IMR-90 (cell line): Measurements from ENCODE around the gene L3MBTL2. TPM values are rescaled to one million over a fixed set of nuclear protein-coding genes. Genes with fewer than 3 reads are reported as not detected.

ENCODE experiments used
- ATAC-seq: fragments of 200-7000 bp; cut with Tn5 transposase; 2 replicates; pipeline ENCODE4 v1.9.1; 2020; ENCODE audit warnings: low read depth, mild to moderate bottlenecking, moderate library complexity
- BruUV-seq: library from RNA; stranded (reverse); fragments of 400-500 nt; replicated peaks from 2 replicates; lab custom pipeline; 2021; lab: Mats Ljungman, UMichigan
- CTCF ChIA-PET: fragments of 300-600 bp; formaldehyde crosslinking; extraction: SDS; loops from one replicate; lab custom pipeline; 2021; ENCODE audit warnings: antibody characterized with exemption; lab: Yijun Ruan, JAX
- POLR2A ChIA-PET: fragments of 300-600 bp; sonication (Branson Sonifier 250); formaldehyde crosslinking; loops from one replicate; lab custom pipeline; 2022; ENCODE audit warnings: antibody characterized with exemption; ENCODE audit not compliant: unreplicated experiment; lab: Charles Lee
- DNase-seq: peaks from one replicate; pipeline ENCODE4 v3.0.0; 2013
- H2AFZ ChIP-seq: replicated peaks from 2 replicates; pipeline ENCODE3; 2013; ENCODE audit warnings: low read length, mild to moderate bottlenecking; ENCODE audit not compliant: poor library complexity
- H2AK5ac ChIP-seq: 2 replicates; pipeline ENCODE4 v1.6.1; 2013; ENCODE audit warnings: low read depth, low read length, inconsistent platforms
- H2AK9ac ChIP-seq: replicated peaks from 2 replicates; pipeline ENCODE3; 2013; ENCODE audit warnings: mild to moderate bottlenecking, low read depth, low read length, moderate library complexity; ENCODE audit not compliant: poor library complexity
- H2BK120ac ChIP-seq: 2 replicates; pipeline ENCODE4 v1.6.1; 2013; ENCODE audit warnings: low read depth, low read length, inconsistent platforms
- H2BK15ac ChIP-seq: 3 replicates; pipeline ENCODE4 v1.6.1; 2013; ENCODE audit warnings: low read depth, low read length, inconsistent platforms
- H2BK20ac ChIP-seq: 2 replicates; pipeline ENCODE4 v1.6.1; 2013; ENCODE audit warnings: low read depth, mild to moderate bottlenecking, inconsistent platforms, low read length, moderate library complexity
- H2BK5ac ChIP-seq: 2 replicates; pipeline ENCODE4 v1.6.1; 2013; ENCODE audit warnings: mild to moderate bottlenecking, low read depth, low read length, inconsistent platforms; ENCODE audit not compliant: poor library complexity, severe bottlenecking
- H3K14ac ChIP-seq: replicated peaks from 2 replicates; pipeline ENCODE4 v1.6.1; 2013; ENCODE audit warnings: low read depth, low read length, inconsistent platforms
- H3K18ac ChIP-seq: 2 replicates; pipeline ENCODE4 v1.6.1; 2013; ENCODE audit warnings: low read depth, low read length, control low read depth
- H3K23ac ChIP-seq: 2 replicates; pipeline ENCODE4 v1.6.1; 2013; ENCODE audit warnings: low read depth, low read length, inconsistent platforms
- H3K27ac ChIP-seq: 2 replicates; pipeline ENCODE4 v1.5.1; 2013; ENCODE audit warnings: mild to moderate bottlenecking, control low read depth, low read length; ENCODE audit not compliant: insufficient read depth
- H3K27me3 ChIP-seq: 2 replicates; pipeline ENCODE4 v1.6.1; 2013; ENCODE audit warnings: low read length; ENCODE audit not compliant: control insufficient read depth, insufficient read depth
- H3K36me3 ChIP-seq: 2 replicates; pipeline ENCODE4 v1.6.1; 2013; ENCODE audit warnings: low read length, mixed read lengths; ENCODE audit not compliant: control insufficient read depth, insufficient read depth
- H3K4ac ChIP-seq: 2 replicates; pipeline ENCODE4 v1.6.1; 2013; ENCODE audit warnings: low read depth, low read length, inconsistent platforms
- H3K4me1 ChIP-seq: 2 replicates; pipeline ENCODE4 v1.6.1; 2013; ENCODE audit warnings: low read length, mixed read lengths; ENCODE audit not compliant: control insufficient read depth, insufficient read depth
- H3K4me2 ChIP-seq: 2 replicates; pipeline ENCODE4 v1.6.1; 2013; ENCODE audit warnings: low read depth, mild to moderate bottlenecking, control low read depth, low read length, moderate library complexity
- H3K4me3 ChIP-seq: 2 replicates; pipeline ENCODE4 v1.5.1; 2013; ENCODE audit warnings: low read depth, mild to moderate bottlenecking, control low read depth, low read length, moderate library complexity; ENCODE audit not compliant: insufficient read depth
- H3K56ac ChIP-seq: 2 replicates; pipeline ENCODE4 v1.6.1; 2013; ENCODE audit warnings: low read length, inconsistent platforms; ENCODE audit not compliant: insufficient read depth; ENCODE audit errors: extremely low read depth
- H3K79me1 ChIP-seq, 2 experiments: 2 replicates each; pipeline ENCODE4 v1.6.1; 2013; ENCODE audit warnings: low read length in 2 of 2, inconsistent platforms in 1 of 2, low read depth in 1 of 2
- H3K9ac ChIP-seq: 2 replicates; pipeline ENCODE4 v1.6.1; 2013; ENCODE audit warnings: low read depth, low read length, control low read depth
- H3K9me1 ChIP-seq: 2 replicates; pipeline ENCODE4 v1.6.1; 2013; ENCODE audit warnings: low read length, inconsistent platforms; ENCODE audit not compliant: insufficient read depth
- H3K9me3 ChIP-seq: 2 replicates; pipeline ENCODE4 v1.6.1; 2013; ENCODE audit warnings: low read length; ENCODE audit not compliant: control insufficient read depth, insufficient read depth
- H4K20me1 ChIP-seq: 2 replicates; pipeline ENCODE4 v1.6.1; 2013; ENCODE audit warnings: low read length, inconsistent platforms; ENCODE audit not compliant: insufficient read depth
- H4K5ac ChIP-seq: 2 replicates; pipeline ENCODE4 v1.6.1; 2013; ENCODE audit warnings: mild to moderate bottlenecking, low read depth, low read length, control low read depth
- H4K8ac ChIP-seq, 2 experiments: 2 replicates each; pipeline ENCODE4 v1.6.1; 2013; ENCODE audit warnings: low read depth in 2 of 2, low read length in 2 of 2, control low read depth in 1 of 2, inconsistent platforms in 1 of 2
- H4K91ac ChIP-seq: 2 replicates; pipeline ENCODE4 v1.6.1; 2013; ENCODE audit warnings: low read depth, low read length, inconsistent platforms; ENCODE audit not compliant: insufficient read depth
- BHLHE40 ChIP-seq: fragments of 150-350 bp; IDR thresholded peaks from 2 replicates; pipeline ENCODE4 v1.6.1; 2016; ENCODE audit warnings: mild to moderate bottlenecking, low read depth, low read length
- CEBPB ChIP-seq: IDR thresholded peaks from 2 replicates; pipeline ENCODE4 v1.6.1; 2012; ENCODE audit warnings: low read depth, low read length, improper control_type of control experiment
- CHD1 ChIP-seq: IDR thresholded peaks from 2 replicates; pipeline ENCODE4 v1.6.1; 2012; ENCODE audit warnings: low read depth, low read length, improper control_type of control experiment
- CTCF ChIP-seq: conservative IDR thresholded peaks from 2 replicates; pipeline ENCODE4 v1.5.1; 2012; ENCODE audit warnings: mild to moderate bottlenecking, low read depth, low read length, improper control_type of control experiment
- ELK1 ChIP-seq: fragments of 150-350 bp; IDR thresholded peaks from 2 replicates; pipeline ENCODE4 v1.6.1; 2016; ENCODE audit warnings: low read depth, mild to moderate bottlenecking, low read length, moderate library complexity, borderline replicate concordance
- FOS ChIP-seq: fragments of 150-350 bp; IDR thresholded peaks from 2 replicates; pipeline ENCODE4 v1.6.1; 2016; ENCODE audit warnings: low read depth, low read length
- MAFK ChIP-seq: IDR thresholded peaks from 2 replicates; pipeline ENCODE4 v1.6.1; 2012; ENCODE audit warnings: low read depth, low read length, improper control_type of control experiment
- MAZ ChIP-seq: IDR thresholded peaks from 2 replicates; pipeline ENCODE4 v1.6.1; 2012; ENCODE audit warnings: low read depth, mild to moderate bottlenecking, low read length, improper control_type of control experiment, moderate library complexity, borderline replicate concordance
- MXI1 ChIP-seq: IDR thresholded peaks from 2 replicates; pipeline ENCODE4 v1.6.1; 2012; ENCODE audit warnings: low read depth, mild to moderate bottlenecking, low read length, moderate library complexity, borderline replicate concordance
- NFE2L2 ChIP-seq: fragments of 150-350 bp; IDR thresholded peaks from 2 replicates; pipeline ENCODE4 v1.6.1; 2016; ENCODE audit warnings: low read depth, mild to moderate bottlenecking, low read length
- POLR2A ChIP-seq: IDR thresholded peaks from 2 replicates; pipeline ENCODE4 v1.6.1; 2012; ENCODE audit warnings: mild to moderate bottlenecking, low read depth, low read length
- RAD21 ChIP-seq: IDR thresholded peaks from 2 replicates; pipeline ENCODE4 v1.6.1; 2012; ENCODE audit warnings: low read length, improper control_type of control experiment
- RCOR1 ChIP-seq: IDR thresholded peaks from 2 replicates; pipeline ENCODE4 v1.6.1; 2012; ENCODE audit warnings: mild to moderate bottlenecking, low read length, improper control_type of control experiment; ENCODE audit not compliant: insufficient replicate concordance
- RFX5 ChIP-seq: IDR thresholded peaks from 2 replicates; pipeline ENCODE4 v1.8.0; 2012; ENCODE audit warnings: low read depth, mild to moderate bottlenecking, low read length, moderate library complexity
- SMC3 ChIP-seq: fragments of 150-350 bp; IDR thresholded peaks from 2 replicates; pipeline ENCODE4 v1.6.1; 2016; ENCODE audit warnings: low read depth, mild to moderate bottlenecking, antibody characterized with exemption, low read length, moderate library complexity
- USF2 ChIP-seq: fragments of 150-350 bp; IDR thresholded peaks from 2 replicates; pipeline ENCODE4 v1.6.1; 2017; ENCODE audit warnings: mild to moderate bottlenecking, antibody characterized with exemption, low read length, low read depth
- WGBS, 2 experiments: methylation state at CpG; one replicate each; pipeline versions ENCODE4 v1.1.5 to v1.1.7; 2013; ENCODE audit warnings: missing lambda C conversion rate in 2 of 2; ENCODE audit not compliant: insufficient read length in 1 of 2; ENCODE audit errors: extremely low coverage in 2 of 2; 5-methylcytosine and 5-hydroxymethylcytosine counted together
- dilution Hi-C: fragments of 300-500 bp; cut with HindIII; formaldehyde crosslinking; loops from one replicate; pipeline ENCODE4 v1.14.3; 2018; ENCODE audit warnings: low sequenced_read_pairs; ENCODE audit not compliant: unreplicated experiment
- in situ Hi-C: fragments of 300-500 bp; cut with MboI; formaldehyde crosslinking; loops from 3 replicates; pipeline ENCODE4 v1.14.3; 2019; ENCODE audit warnings: low sequenced_read_pairs, inconsistent platforms, mixed read lengths
- intact Hi-C: fragments of 100-400 bp; cut with micrococcal nuclease; formaldehyde crosslinking; loops from 2 replicates; pipeline ENCODE4 v1.10.0; 2022
- polyA plus RNA-seq, 3 experiments: library from polyadenylated mRNA; depleted of rRNA; stranded (reverse); fragments of >200 nt; gene quantifications; 2 replicates each; pipeline ENCODE4 v1.2.3, GENCODE V29; 2012; ENCODE audit warnings: low replicate concordance in 1 of 3
- total RNA-seq: library from RNA; depleted of rRNA; stranded (reverse); fragments of >200 nt; gene quantifications from 2 replicates; pipeline ENCODE4 v1.2.3, GENCODE V29; 2012

The L3MBTL2 gene
- total and polyA plus RNA-seq, 2 of the 4 experiments (the other 2 are of a cell fraction) = 20.6 to 25.1 TPM

- H3K36me3 ChIP-seq = peaks cover 48% of the 10 kb centered on the region
- dilution Hi-C loops (no loop called here), intact Hi-C loops (no loop called here), in situ Hi-C loops (no loop called here)
- H3K27ac ChIP-seq = no peak overlapping the region
- H3K9me3 ChIP-seq = no peaks in the 10 kb centered on the region
- TF ChIP-seq FOS (no peak), RFX5 (no peak), CEBPB (no peak), MAZ (no peak), POLR2A (no peak), USF2 (no peak), BHLHE40 (no peak), CHD1 (no peak), MXI1 (no peak), RAD21 (no peak), CTCF (no peak), SMC3 (no peak), ELK1 (no peak), NFE2L2 (no peak), MAFK (no peak), RCOR1 (no peak)
- 75% methylated on average over 2 of the region's 8 CpGs; no CpG with 5 or more reads in 1 of the 2 experiments for WGBS, 2 experiments
- no peak overlapping the region for H2BK5ac ChIP-seq
- H2AFZ ChIP-seq = no peak overlapping the region
- peaks cover 0 to 19% of the 10 kb centered on the region in 2 experiments; a peak in 2 of 4 replicates for H3K79me1 ChIP-seq
- peaks cover 3% of the 10 kb centered on the region; the same call in 1 of the 2 replicates for H3K4me1 ChIP-seq
- CTCF ChIA-PET = no interaction called here
- H3K27me3 ChIP-seq = no peaks in the 10 kb centered on the region
- no peak overlapping the region for H2AK9ac ChIP-seq
- H4K20me1 ChIP-seq = peaks cover 13% of the 10 kb centered on the region; the same call in 1 of the 2 replicates
- POLR2A ChIA-PET = no interaction called here
- no peak overlapping the region for H3K56ac ChIP-seq
- H3K4me2 ChIP-seq = no peak overlapping the region
- H3K9me1 ChIP-seq = peaks cover 8% of the 10 kb centered on the region; the same call in 1 of the 2 replicates
- H3K14ac ChIP-seq = no peak overlapping the region
- H2BK15ac ChIP-seq = no peak overlapping the region
- no peak overlapping the region for H3K23ac ChIP-seq
- no peak overlapping the region for H4K5ac ChIP-seq
- DNase-seq (no peak), ATAC-seq (no peak)
- no peak overlapping the region for H3K18ac ChIP-seq
- H4K91ac ChIP-seq = no peak overlapping the region
- no peak overlapping the region for H2AK5ac ChIP-seq
- H2BK20ac ChIP-seq = no peak overlapping the region
- H2BK120ac ChIP-seq = no peak overlapping the region
- no TSS peak for BruUV-seq
- no peak overlapping the region for H3K9ac ChIP-seq
- no peak overlapping the region for H3K4me3 ChIP-seq
- no peak overlapping the region for H4K8ac ChIP-seq
- H3K4ac ChIP-seq = no peak overlapping the region
Observed at GRCh38 chr22:41178425-41178975, 26.6 kb upstream of the L3MBTL2 start.
